Retinal pigment epithelial cell (primary cell): ENCODE data around the gene DNMT3L.

ENCODE experiments used
- DNase-seq: peaks from one replicate; pipeline ENCODE4 v3.0.0-alpha.2; 2010; ENCODE audit warnings: low read depth
- H3K4me3 ChIP-seq: 2 replicates; pipeline ENCODE4 v1.5.1; 2011; ENCODE audit warnings: mild to moderate bottlenecking, low read length, control low read depth, moderate library complexity
- CTCF ChIP-seq: conservative IDR thresholded peaks from 2 replicates; pipeline ENCODE4 v1.5.1; 2011; ENCODE audit warnings: low read depth, low read length, control low read depth, inconsistent platforms

The DNMT3L gene

GRCh38 chr21:44269090-44269489, 7.4 kb upstream of the DNMT3L start:
- no peak overlapping the region for H3K4me3 ChIP-seq
- no peak for DNase-seq
- no peak for TF ChIP-seq CTCF

- no peak for TF ChIP-seq CTCF
- DNase-seq, result no peak
- no peak overlapping the region for H3K4me3 ChIP-seq
These were observed 6.0 kb upstream of the DNMT3L start for GRCh38 chr21:44267655-44268142.

GRCh38 chr21:44265734-44266270, 4.1 kb upstream of the DNMT3L start:
- H3K4me3 ChIP-seq, result no peak overlapping the region
- no peak for TF ChIP-seq CTCF
- no peak for DNase-seq

GRCh38 chr21:44263768-44264167, 2.1 kb upstream of the DNMT3L start:
- no peak for TF ChIP-seq CTCF
- H3K4me3 ChIP-seq, result no peak overlapping the region
- DNase-seq, result no peak

- TF ChIP-seq CTCF, result no peak
- DNase-seq, result no peak
- no peak overlapping the region for H3K4me3 ChIP-seq
These were observed 1.6 kb upstream of the DNMT3L start for GRCh38 chr21:44263221-44263760.

GRCh38 chr21:44262338-44263056, 800 bp upstream of the DNMT3L start:
- no peak overlapping the region for H3K4me3 ChIP-seq
- no peak for TF ChIP-seq CTCF
- DNase-seq, result no peak
